Glomerular endothelial cell (primary cell): ENCODE measurements around the gene LRG1. TPM values are rescaled to one million over a fixed set of nuclear protein-coding genes. Genes with fewer than 3 reads are reported as not detected.
"Not testable (repeated sequence)": the region's sequence is repeated elsewhere in the genome, so short reads cannot be mapped to it uniquely, and the experiment has no call there.

Experiments
- DNase-seq: peaks from one replicate; pipeline ENCODE4 v3.0.0-alpha.2; 2011; ENCODE audit warnings: low read depth, low spot score; ENCODE audit errors: extremely low read depth
- total RNA-seq: library from RNA; depleted of rRNA; stranded (reverse); fragments of >200 nt; gene quantifications from 2 replicates; pipeline ENCODE4 v1.2.3, GENCODE V29; 2015

The LRG1 gene
- total RNA-seq, 1 donor from 2014 or later = 2.3 TPM

DNA sequence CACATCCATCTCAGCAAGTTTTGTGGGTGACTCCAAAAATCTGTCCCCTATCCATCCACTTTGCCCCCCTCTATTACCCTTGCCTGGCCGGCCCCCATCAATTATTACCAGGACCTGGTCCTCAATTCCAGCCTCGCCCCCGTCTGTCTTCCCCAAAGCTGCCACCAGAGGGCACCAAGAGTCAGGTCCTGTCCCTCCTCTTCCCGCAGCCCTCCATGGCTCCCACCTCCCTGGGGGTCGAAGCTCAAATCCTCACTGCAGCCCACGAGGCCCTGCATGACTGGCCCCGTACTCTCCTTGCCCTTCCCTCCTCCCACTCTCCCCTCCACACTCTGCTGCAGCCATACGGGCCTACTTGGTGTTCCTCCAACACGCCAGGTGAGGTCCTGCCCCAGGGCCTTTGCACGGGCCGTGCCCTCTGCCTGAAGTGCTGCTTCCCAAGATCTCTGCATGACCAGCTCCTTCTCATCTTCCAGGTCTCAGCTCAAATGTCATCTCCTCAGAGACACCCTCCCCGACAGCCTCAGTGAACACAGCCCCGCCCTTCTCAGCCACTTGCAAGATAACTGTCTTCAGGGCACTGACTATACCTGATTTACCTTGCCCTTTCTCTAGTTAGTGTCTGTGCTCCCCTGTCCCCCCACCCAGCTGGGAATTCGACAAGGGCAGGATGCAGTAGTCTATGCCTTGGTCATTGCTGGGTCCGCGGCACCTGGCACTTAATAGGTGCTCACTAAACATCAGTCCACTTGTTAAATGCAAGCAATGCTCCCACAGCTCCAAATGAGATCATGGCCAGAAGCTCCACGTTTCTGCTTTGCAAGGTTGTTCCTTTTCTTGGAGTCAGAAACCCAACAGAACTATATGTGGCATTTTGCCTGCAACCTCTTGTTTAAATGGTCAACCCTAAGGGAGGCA, 36.4 kb upstream of the LRG1 start:
- DNase-seq = no peak

DNA sequence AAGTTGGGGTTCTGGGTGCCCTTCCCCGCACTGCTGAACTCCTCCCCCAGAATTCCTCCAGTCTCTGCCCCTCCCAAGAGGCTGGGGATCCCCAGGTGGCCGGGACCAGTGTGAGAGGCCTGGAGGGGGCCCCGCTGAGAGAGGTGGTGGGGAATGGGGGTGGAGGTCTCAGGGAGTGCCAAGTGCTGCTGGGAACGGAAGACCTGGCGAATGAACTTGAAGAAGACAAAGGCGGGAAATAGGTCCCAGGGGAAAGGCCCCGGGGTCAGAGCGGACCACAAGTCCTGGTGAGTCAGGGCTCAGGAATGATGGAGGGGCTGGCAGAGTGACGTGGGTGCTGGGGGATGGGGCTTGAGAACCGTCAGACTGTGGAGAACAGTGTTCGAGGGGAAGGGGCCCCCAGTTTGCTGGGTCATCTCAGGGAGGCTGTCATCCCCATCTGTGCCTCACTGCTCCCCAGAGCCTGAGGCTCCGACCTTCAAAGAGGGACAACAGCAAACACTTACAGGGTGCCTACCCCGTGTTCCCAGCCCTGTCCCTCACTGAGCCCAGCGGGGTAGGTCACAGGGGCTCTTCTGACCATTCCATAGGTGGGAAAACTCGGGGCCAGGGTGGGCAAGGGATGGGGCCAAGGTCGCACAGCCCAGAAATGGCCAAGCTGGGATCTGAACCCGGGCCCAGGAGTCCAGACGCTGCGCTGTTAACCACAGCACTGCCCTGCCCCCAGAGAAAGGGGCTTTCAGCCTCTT, 35.6 kb upstream of the LRG1 start:
- DNase-seq = peak; percentile 93

DNA sequence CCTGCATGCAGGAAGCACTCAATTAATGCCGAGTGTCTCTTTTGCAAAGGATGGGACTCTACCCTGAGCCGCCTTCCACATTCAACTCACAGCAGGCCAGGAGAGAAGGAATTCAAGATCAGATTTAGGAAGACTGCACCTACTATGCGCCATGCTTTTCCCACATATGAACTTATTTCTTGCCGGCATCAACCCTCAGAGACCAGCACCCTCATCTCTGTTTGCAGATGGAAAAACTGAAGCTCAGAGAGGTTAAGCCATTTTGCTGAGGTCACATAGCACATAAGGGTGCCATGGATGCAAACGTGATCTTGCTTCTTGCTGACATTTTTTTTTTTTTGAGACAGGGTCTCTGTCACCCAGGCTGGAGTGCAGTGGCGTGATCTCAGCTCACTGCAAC, 33.8 kb upstream of the LRG1 start:
- no peak for DNase-seq

DNA sequence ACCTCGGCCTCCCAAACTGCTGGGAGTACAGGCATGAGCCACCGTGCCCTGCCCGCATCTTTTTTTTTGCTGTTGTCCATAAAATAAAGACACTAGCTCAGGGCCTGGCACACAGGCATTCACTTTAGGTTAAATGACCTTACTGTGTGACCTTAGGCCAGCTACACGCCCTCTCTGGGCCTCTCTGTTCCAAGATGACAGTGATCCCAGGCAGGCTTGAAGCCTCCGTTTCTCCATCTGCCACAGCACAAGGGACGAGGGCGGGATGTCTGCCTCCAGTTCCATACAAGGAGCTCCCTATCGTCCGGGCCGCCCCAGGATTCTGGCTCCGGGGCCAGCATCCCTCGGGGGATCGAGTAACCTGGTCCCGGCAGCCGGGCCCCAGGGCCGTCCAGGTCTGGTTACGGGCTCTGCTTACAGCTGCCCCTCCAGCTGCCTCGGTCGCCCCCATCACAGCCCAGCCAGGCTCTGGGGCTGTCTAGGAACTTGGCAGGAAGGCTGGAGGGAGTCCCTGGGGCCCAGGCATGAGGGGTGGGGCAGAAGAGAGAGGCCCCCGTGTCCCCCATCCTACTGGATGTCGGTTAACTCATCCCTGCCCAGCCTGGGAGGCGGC, 31.6 kb upstream of the LRG1 start:
- DNase-seq = no peak

DNA sequence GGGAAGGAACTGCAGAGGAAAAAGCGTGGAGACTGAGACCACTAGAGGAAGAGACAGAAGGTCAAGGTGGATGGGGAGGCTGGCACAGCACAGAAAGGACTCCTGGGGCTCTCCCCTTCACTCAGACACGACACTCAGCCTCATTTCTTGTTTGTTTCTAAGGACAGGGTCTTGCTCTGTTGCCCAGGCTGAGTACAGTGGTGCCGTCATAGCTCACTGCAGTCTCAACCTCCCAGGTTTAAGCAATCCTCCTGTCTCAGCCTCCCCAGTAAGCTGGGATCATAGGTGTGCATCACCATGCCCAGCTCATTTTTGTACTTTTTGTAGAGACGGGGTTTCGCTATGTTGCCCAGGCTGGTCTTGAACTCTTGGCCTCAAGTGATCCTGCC, 31.1 kb upstream of the LRG1 start:
- no peak for DNase-seq

DNA sequence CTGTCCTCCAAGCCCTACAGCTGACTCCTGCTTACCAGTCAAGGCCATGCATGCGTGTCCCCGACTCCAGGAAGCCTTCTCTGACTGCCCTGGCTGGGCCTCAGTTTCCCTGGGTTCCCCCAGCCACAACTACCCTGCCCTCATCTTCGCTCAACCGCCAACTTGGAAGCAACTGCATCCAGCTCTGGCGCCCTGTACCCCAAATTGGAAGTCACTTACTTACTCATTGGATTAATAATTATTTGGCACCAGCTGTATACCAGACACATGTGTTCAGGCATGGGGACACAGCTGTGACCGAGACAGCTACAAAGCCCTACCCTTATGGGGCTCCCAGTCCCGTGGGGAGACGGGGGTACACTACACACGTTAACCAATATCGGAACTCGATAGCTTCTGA, 30.6 kb upstream of the LRG1 start:
- no peak for DNase-seq

DNA sequence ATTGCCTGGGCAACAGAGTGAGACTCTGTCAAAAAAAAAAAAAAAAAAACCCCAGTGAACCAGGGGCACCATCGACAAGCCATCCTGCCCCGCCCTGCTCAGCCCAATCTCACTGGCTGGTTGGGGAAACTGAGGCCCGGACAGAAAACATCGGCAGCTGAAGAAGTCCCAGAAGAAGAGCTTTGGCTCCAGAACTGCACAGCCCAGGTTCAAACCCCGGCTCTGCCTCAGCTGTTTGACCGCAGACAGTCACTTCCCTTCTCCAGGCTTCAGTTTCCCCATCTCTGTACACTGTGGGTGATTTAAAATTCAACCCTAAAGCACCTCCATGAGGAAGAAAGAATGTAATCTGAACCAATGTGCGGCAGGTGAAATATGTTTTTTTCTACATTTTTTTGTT, 29.1 kb upstream of the LRG1 start:
- DNase-seq = no peak

DNA sequence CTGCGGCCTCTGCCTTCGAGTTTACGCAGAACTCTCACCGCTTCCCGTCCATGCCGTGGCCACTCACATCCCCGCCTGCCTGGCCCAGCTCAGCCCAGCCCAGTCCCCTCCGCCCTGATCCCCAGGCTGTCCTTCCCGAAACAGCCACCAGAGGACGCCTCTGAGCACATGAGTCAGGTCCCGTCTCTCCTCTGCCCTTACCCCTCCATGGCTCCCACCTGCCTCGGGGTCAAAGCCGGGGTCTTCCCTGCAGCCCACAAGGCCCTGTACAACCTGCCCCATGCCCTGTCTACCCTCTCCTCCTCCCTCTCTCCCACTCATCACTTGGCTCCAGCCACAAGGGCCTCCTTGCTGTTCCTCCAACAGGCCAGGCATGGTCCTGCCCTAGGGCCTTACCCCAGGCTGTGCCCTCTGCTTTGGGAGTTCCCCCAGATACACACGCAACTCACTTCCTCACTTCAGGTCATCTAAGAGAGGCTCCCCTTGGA, 27.8 kb upstream of the LRG1 start:
- DNase-seq = no peak

DNA sequence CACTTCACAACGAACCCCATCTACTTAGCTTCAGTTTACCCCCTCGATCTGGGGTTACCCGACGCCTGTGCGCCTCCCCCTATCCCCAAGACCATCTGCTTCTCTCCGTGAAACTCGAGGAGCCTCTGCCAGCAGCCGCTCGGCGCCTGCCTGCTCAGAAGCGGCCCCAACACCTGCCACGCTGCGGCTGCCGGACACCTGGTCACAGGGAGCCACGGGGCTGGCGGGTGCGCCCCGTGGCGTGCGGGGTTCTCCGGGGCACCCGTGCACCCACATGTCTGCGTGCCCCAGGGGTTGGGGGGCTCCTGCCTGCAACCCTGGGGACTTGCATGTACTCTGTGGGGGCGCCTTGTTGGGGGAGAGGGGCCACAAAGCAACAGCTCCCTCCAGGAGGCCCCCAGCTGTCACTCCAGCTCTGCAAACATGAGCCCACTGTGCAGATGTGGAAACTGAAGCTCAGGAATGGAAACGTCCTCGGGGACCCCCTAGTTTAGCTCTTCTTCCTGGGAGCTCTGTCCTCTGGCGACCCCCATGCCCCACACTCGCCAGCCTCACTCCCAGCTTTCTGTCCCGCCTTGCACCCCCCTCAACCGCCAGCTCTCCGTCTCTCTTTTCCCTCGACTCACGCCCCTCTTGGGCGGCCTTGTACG, 26.7 kb upstream of the LRG1 start:
- no peak for DNase-seq

DNA sequence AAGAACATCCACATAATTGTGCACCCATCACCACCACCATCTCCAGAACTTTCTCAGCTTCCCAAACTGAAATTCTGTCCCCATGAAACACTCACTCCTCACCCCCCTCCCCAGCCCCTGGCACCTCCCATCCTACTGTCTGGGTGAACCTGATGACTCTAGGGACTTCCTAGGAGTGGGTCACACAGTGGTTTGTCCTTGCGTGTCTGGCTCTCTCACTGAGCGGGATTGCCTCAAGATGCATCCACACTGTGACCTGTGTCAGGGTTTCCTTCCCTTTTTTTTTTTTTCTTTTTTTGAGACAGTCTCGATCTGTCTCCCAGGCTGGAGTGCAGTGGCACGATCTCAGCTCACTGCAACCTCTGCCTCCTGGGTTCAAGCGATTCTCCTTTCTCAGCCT, 23.7 kb upstream of the LRG1 start:
- not testable (repeated sequence) for DNase-seq

DNA sequence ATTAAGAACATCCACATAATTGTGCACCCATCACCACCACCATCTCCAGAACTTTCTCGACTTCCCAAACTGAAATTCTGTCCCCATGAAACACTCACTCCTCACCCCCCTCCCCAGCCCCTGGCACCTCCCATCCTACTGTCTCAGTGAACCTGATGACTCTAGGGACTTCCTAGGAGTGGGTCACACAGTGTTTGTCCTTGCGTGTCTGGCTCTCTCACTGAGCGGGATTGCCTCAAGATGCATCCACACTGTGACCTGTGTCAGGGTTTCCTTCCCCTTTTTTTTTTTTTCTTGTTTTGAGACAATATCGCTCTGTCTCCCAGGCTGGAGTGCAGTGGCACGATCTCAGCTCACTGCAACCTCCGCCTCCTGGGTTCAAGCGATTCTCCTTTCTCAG, 22.2 kb upstream of the LRG1 start:
- DNase-seq = not testable (repeated sequence)

DNA sequence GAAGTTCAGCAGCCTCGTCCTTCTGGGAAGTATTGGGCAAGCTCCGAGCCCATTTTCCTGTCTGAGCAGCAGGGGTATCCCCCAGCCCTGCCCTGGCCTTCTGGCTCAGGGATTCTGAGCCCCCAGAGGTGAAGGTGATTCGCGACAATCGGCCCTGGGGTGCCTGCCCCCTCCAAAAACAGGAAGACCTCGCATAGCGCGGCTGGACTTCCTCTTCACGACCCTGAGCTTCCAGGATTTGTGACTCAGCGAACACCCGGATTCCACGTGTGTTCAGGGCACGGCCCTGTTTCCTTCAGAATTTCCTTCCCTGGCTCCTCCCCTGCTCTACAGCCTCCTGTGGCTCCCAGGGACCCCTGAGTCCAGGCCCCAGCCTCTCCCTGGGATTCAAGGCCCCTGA, 19.7 kb upstream of the LRG1 start, which contains the start of gene SEMA6B:
Gene SEMA6B, minus strand, starts transcription at position 116 of the 400 bp plus-strand sequence. CDS start 1,227 bp downstream, outside the sequence.
- DNase-seq = no peak

DNA sequence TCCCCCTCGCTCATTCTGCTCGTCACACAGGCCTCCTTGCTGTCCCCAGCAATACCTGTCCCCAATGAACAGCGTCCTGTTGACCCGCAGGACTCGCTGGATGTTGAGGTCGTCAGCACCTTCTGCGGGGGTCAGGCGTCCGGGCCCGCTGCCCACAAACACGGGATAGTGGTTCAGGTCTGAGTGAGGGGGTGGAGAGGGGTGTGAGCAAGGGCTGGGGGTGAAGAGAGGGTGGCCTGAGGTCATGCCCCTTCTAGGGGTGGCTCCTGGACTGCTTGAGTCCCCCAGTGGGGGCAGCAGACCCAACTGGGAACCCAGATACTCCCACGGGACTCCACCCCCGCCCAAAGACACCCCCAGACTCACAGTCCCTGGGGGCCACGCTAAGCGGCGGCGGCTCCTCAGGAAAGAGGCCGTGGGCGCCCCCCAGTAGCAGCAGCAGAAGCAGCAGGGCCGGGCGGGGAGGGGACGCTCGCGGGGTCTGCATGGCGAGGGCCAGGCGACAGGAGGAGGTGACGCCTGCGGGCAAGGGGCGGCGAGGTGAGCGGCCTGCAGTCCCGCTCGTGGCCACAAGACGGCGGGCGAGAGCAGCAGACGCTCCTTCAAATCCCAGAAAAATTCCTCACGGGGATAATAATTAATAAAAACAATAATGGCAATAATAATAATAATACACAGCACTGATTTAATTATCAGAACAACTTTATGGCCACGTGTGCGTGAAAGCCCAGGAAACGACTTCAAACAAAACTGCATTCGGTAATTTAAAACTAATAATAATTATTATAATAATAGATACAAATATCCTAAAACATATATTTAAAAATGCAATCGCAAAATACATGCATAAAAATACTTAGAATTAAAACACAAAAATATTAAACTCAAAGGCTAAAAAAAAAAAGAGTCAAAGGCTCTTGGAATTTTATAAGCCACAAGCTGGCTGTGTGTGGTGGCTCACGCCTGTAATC, 18.4 kb upstream of the LRG1 start:
- DNase-seq = no peak

DNA sequence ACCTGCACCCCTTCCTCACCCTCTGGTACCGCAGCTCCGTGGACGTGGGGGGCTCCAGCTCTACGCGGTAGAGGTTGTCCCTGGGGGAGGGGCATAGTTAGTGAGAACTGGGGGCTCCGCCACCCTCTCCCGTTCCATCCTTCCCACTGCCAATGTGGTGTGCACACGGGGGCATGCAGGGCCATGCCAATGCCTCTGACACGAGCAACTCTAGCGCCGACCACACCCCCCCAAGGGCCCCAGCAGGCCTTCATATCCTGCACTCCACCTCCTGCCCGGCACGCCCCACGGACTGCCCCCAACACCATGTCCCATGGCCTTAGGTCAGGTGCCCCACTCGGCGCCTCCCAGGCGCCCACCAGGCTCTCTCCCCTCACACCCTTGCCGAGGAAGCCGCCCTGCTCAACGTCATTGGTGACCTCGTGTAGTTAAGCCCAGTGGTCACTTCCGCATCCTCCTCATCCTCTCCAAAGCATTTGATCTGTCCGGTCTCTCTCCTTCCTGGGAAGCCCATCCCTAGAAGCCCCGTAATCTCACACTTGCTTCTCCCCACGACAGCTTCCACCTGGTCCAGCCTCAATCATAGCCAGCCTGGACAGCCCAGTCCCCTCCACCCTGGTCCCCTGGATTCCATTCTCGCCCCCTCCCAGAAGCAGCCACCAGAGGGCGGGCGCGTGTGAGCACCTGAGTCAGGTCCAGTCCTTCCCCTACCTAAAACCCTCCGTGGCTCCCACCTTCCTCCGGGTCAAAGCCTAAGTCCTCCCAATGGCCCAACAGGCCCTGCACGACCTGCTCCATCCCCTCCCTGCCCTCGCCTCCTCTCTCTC, 17.5 kb upstream of the LRG1 start:
- no peak for DNase-seq

DNA sequence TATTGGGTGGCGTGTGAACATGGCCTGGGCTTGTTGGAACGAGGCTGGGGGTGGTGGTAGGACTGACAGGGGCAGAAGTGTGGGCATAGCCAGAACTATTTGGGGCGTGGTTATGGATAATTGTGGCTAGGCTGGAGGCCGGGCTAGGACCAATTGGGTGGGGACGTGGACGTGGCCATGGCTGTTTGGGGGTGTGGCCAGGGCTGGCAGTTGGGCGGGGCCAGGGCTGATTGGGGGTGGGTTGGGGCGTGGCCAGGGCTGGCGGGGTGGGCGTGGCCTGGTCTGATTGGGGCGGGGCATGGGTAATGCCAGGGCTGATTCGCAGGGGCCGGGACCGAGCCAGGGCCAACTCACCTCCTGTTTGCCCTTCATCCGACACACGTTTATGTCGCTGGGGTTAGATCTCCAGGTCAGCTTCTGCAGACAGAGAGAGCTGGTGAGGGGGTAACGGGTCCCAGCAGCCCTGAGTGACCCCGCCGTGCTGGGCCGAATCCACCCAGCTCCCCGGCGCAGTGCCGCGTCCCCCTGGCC, 16.8 kb upstream of the LRG1 start:
- DNase-seq = no peak

DNA sequence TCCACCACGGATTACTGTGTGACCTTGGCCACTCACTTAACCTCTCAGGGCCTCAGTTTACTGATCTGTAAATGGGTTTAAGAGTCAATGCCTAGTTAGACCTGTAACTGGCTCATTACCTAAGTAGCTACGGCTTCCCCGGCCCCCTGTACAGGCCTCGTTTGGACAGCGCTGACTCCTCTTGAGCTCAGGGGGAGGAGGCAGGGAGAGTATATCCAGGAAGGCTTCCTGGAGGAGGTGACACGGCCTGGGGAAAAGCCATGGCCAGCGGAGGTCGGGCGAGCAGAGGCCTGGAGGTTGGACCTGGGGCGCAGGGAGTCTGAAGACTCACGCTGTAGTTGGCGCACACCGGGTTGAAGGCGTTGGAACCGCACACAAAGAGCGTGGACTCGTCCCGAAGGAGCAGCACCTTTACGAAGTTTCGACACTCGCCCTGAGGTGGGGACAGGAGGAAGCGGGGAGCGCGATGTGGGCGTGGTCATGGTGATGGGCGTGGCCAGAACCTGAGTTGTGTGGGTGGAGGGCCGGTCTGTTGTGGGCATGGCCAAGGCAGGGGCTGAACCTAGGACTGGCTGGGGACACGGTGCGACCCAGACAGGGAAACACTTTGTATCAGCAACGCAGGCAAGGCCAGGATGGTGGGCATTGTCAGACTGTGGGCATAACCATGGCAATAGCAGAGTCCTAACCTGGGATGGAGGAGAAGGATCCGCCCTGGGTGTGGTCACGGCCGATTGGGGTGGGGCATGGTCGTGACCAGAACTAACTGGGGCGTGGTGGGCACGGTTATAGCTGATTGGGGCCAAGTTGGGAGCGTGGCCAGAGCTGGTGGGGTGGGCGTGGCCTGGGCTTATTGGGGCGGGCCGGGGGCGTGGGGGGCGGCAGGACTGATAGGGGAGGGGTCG, 16.1 kb upstream of the LRG1 start:
- DNase-seq = no peak

DNA sequence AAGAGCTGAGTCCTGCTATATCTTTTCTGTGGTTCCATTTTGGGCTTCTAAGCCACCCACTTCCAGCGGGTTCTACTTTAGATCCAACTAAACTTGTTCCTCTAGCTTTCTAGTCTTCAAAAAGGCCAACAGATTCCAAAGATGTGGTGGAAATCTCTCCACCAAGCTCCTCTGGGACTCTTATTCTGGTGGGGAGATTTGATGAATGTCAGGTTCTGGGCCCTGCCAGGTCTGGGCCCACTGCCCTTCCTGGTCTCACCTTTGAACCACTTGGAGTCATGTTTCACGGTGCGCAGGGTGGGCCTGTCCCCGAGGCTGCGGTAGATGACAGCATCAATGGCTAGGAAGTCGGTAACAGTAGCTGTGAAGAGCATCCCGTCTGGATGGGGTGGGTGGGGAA, 14.9 kb upstream of the LRG1 start:
- DNase-seq = no peak

DNA sequence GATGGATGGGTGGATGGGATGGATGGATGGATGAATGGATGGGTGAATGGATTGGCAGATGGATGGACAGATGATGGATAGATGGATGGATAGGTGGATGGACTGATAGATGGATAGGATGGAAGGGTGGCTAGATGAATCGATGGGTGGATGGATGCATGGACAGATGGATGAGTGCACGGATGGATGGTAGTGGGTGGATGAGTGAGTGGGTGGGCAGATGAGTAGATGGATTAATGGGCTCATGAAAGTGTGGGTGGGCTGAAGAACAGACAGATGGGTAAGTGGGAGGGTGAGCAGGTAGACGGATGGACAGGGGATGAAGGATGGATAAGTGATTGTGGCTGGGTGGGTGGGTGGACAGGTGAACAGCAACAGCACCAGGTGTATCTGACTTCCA, 13.9 kb upstream of the LRG1 start:
- DNase-seq = no peak
